GM19463 (cell line): ENCODE data around the gene ANKRD33B.
A peak's percentile ranks its signal among the peaks of the same experiment; 100 is the strongest.

Experiments used
- ATAC-seq: cut with Tn5 transposase; IDR thresholded peaks from one replicate; pipeline ENCODE4 v1.9.1; 2021; ENCODE audit warnings: mild to moderate bottlenecking, moderate library complexity; ENCODE audit not compliant: unreplicated experiment

ANKRD33B gene

GRCh38 chr5:10688651-10689171 is 124.8 kb downstream of the ANKRD33B start:
- ATAC-seq: no peak

GRCh38 chr5:10689391-10690081 is 125.7 kb downstream of the ANKRD33B start:
- ATAC-seq: no peak

GRCh38 chr5:10690460-10691440 is 126.9 kb downstream of the ANKRD33B start:
- no peak for ATAC-seq

- ATAC-seq: no peak
Observed at GRCh38 chr5:10691826-10692785, 128.2 kb downstream of the ANKRD33B start.

GRCh38 chr5:10695055-10695649 is 131.3 kb downstream of the ANKRD33B start:
- peak; percentile 48 for ATAC-seq

- ATAC-seq: no peak
Observed at GRCh38 chr5:10695759-10696543, 132.1 kb downstream of the ANKRD33B start.

GRCh38 chr5:10699281-10699874 is 135.5 kb downstream of the ANKRD33B start:
- peak; percentile 42 for ATAC-seq

- peak; percentile 43 for ATAC-seq
Observed at GRCh38 chr5:10699987-10700386, 136.1 kb downstream of the ANKRD33B start.

- ATAC-seq: no peak
Observed at GRCh38 chr5:10700516-10700915, 136.6 kb downstream of the ANKRD33B start.

- no peak for ATAC-seq
Observed at GRCh38 chr5:10701567-10702039, 137.7 kb downstream of the ANKRD33B start.

- no peak for ATAC-seq
Observed at GRCh38 chr5:10702040-10702629, 138.3 kb downstream of the ANKRD33B start.

GRCh38 chr5:10702911-10703491 is 139.1 kb downstream of the ANKRD33B start:
- ATAC-seq: no peak

- ATAC-seq: no peak
Observed at GRCh38 chr5:10703676-10704075, 139.8 kb downstream of the ANKRD33B start.

- no peak for ATAC-seq
Observed at GRCh38 chr5:10704949-10705621, 141.2 kb downstream of the ANKRD33B start.

- ATAC-seq: no peak
Observed at GRCh38 chr5:10705747-10706146, 141.9 kb downstream of the ANKRD33B start.

- ATAC-seq: no peak
Observed at GRCh38 chr5:10706326-10706725, 142.5 kb downstream of the ANKRD33B start.
